Measurements from ENCODE around the gene BTAF1. TPM values are rescaled to one million over a fixed set of nuclear protein-coding genes. Genes with fewer than 3 reads are reported as not detected.

The BTAF1 gene
- total RNA-seq, 1 experiment from 2014 or later: 45.2 TPM

DNA sequence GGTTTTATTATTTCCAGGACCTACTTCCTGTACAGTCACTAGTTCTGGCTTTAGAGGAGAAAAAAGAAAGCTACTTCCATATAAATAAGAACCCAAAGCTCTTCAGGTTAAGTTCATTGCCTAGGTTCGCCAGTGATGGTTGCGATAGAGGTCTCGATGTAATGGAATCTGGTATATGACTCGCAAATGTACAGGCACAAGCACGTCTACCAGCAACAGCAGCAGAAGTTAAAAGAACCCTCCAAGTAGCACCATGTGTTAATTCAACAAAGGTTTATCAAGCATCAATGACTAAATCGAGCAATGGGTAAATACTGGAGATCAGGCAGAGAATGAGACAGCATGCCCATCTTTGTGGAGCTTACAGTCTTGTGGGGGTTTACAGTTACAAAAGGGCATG, 155.4 kb downstream of the BTAF1 start:
- Histone ChIP-seq H2BK20ac (ENCODE audit: low read depth, low read length, poor library complexity, severe bottlenecking) (no peak overlapping the region), H4K91ac (ENCODE audit: insufficient read length, low read depth, low read length) (no peak overlapping the region), H3K27ac (ENCODE audit: insufficient read length, low read depth, low read length) (no peak overlapping the region), H3K4ac (ENCODE audit: low read depth, low read length) (no peak overlapping the region), H4K8ac (replicated peaks; ENCODE audit: insufficient read length, low read depth, low read length) (no peak overlapping the region), H2AK5ac (ENCODE audit: insufficient read length, low read length) (no peak overlapping the region), H3K56ac (ENCODE audit: insufficient read length, low read depth, low read length) (no peak overlapping the region), H3K23ac (ENCODE audit: insufficient read length, low read depth, low read length) (no peak overlapping the region), H2AFZ (ENCODE audit: low read length) (no peak overlapping the region), H3K9me3 (ENCODE audit: control insufficient read depth, low read depth, low read length) (no peaks in the 10 kb centered on the region), H3K4me1 (ENCODE audit: insufficient read depth, low read length) (no peaks in the 10 kb centered on the region), H3K9ac (ENCODE audit: extremely low read depth, insufficient read length, low read length) (no peak overlapping the region), H4K20me1 (ENCODE audit: control insufficient read depth, insufficient read depth, insufficient read length) (no peaks in the 10 kb centered on the region), H3K79me1 (ENCODE audit: insufficient read depth, low read depth, low read length, poor library complexity, severe bottlenecking) (no peaks in the 10 kb centered on the region), H2BK15ac (ENCODE audit: low read depth, low read length) (no peak overlapping the region), H3K79me2 (ENCODE audit: insufficient read depth, low read length) (no peaks in the 10 kb centered on the region), H2BK120ac (ENCODE audit: low read depth, low read length, poor library complexity, severe bottlenecking) (no peak overlapping the region), H4K5ac (ENCODE audit: insufficient read length, low read depth, low read length) (no peak overlapping the region), H3K23me2 (ENCODE audit: insufficient read length, low read depth, low read length, poor library complexity, severe bottlenecking) (no peaks in the 10 kb centered on the region), H2BK12ac (ENCODE audit: insufficient read length, low read depth, low read length) (no peak overlapping the region), H3T11ph (ENCODE audit: low read length) (no peak overlapping the region), H3K14ac (ENCODE audit: insufficient read depth, low read length) (no peak overlapping the region), H3K27me3 (ENCODE audit: insufficient read depth, low read length) (no peaks in the 10 kb centered on the region), H2BK5ac (ENCODE audit: insufficient read length, low read length) (no peak overlapping the region), H3K18ac (ENCODE audit: insufficient read length, low read depth, low read length) (no peak overlapping the region), H3K4me2 (ENCODE audit: insufficient read depth, insufficient read length, low read length) (no peak overlapping the region)
- peaks cover 0 to 6% of the 10 kb centered on the region in 2 experiments; a peak in 1 of 4 replicates for H3K4me1 Mint-ChIP-seq
- no peak overlapping the region for H3K4me3 Mint-ChIP-seq
- no peaks in the 10 kb centered on the region for H3K27me3 Mint-ChIP-seq (ENCODE audit: low read depth)
- no peaks in the 10 kb centered on the region for H3K36me3 Mint-ChIP-seq (ENCODE audit: insufficient read depth in 1 of 3, low read depth in 3 of 3)
- DNase-seq: no peak
- H3K9me3 Mint-ChIP-seq: no peaks in the 10 kb centered on the region
- WGBS (ENCODE audit: extremely low coverage, insufficient read length, low lambda C conversion rate): no CpG with 5 or more reads among the region's 6 CpGs
- no peak overlapping the region for H3K27ac Mint-ChIP-seq
- TF ChIP-seq, protein P1, sequence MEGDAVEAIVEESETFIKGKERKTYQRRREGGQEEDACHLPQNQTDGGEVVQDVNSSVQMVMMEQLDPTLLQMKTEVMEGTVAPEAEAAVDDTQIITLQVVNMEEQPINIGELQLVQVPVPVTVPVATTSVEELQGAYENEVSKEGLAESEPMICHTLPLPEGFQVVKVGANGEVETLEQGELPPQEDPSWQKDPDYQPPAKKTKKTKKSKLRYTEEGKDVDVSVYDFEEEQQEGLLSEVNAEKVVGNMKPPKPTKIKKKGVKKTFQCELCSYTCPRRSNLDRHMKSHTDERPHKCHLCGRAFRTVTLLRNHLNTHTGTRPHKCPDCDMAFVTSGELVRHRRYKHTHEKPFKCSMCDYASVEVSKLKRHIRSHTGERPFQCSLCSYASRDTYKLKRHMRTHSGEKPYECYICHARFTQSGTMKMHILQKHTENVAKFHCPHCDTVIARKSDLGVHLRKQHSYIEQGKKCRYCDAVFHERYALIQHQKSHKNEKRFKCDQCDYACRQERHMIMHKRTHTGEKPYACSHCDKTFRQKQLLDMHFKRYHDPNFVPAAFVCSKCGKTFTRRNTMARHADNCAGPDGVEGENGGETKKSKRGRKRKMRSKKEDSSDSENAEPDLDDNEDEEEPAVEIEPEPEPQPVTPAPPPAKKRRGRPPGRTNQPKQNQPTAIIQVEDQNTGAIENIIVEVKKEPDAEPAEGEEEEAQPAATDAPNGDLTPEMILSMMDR (conservative IDR thresholded peaks at IDR 0.05): no peak

Other genes starting within 250 kb of the BTAF1 start
- 58.0 and 58.9 TPM in 2 replicates for gene TNKS2, start 125.3 kb upstream of the BTAF1 start, total RNA-seq (2021)
- gene FGFBP3, start 14.3 kb upstream of the BTAF1 start, total RNA-seq (2021): 49.0 and 49.3 TPM in 2 replicates